GM21786 (cell line): ENCODE results near the gene PPFIA1.

Experiments
- ATAC-seq: cut with Tn5 transposase; IDR thresholded peaks from one replicate; pipeline ENCODE4 v1.9.1; 2021; ENCODE audit not compliant: unreplicated experiment

PPFIA1 gene

DNA sequence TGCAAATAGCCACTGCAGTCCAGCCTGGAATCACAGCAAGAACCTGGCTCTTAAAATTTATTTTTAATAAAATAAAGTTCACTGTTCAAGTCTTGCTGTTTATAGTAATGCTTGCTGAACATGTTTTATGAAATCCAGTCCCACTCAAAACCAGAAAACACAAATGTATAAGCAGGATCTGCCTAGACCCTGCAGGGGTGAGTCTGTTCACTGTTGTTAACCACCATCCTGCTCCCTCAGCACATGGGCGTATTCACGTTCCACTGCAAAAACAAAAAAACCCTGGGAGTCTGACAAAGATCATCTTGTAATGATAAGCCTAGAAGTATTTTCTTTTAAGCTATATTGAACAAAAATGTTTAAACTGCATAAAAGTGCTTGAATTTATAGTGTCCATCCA, 82.8 kb downstream of the PPFIA1 start:
- ATAC-seq: no peak

DNA sequence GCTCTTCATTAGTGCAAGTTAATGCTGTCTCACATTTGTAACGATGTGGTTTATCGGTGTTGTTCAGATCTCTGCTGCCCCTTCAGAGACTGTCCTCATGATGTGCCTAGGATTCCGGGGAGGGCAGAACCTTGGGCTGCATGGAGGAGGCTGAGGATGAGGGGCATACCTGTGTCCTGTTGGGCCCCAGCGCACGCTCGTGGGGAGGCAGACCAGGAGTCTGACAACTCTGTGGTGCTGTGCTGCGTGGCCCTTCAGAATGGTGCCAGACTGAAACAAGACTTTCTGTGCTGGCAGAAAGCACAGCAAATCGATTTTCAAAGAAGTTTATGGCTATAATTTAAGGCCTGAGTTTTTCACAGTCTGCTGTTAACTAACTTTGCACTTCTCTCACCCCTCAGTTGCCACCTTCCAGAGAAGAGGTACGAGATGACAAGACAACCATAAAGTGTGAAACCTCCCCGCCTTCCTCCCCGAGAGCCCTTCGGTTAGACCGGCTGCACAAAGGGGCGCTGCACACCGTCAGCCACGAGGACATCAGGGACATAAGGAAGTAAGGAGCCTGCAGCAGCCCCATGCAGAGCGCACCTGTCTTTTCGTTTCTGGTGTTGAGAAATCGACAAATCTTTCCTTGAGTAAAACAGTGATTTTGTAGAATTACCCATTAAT, 83.5 kb downstream of the PPFIA1 start:
- ATAC-seq: no peak

DNA sequence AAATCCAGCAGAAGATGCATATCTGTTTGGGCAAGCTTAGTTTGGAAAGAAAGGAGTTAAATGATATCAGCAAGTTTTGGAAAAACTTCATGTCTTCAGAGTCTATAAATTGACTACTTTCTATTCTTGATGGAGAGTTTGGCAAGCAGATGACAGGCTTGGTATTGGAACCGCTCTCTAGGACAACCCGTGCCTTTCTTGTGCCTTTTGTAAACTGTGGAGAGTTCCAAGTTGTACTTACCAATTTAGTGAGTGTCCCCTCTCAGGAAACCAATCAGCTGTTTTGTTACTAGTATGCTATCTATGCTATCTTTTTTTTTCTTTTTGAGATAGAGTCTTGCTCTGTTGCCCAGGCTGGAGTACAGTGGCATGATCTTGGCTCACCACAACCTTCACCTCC, 84.1 kb downstream of the PPFIA1 start:
- ATAC-seq: no peak

DNA sequence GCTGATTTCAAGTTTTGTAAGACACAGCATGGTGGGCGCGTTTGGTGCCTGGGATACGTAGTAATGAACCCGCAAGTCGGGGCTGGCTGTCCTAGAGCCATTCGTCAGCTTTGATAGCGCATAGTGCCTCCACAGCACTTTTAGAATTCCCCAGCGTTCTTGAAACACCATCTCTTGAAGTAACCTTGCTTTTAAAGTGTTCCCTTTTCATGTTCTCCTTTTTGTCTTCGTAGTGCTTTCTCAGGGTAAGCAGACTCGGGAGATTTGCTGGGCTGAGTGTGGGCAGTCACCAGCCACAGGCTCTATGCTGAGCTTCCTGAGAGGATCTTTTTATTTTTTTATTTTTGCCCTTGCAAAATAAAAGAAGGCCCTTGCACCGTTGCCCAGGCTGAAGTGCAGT, 88.3 kb downstream of the PPFIA1 start:
- ATAC-seq: no peak

DNA sequence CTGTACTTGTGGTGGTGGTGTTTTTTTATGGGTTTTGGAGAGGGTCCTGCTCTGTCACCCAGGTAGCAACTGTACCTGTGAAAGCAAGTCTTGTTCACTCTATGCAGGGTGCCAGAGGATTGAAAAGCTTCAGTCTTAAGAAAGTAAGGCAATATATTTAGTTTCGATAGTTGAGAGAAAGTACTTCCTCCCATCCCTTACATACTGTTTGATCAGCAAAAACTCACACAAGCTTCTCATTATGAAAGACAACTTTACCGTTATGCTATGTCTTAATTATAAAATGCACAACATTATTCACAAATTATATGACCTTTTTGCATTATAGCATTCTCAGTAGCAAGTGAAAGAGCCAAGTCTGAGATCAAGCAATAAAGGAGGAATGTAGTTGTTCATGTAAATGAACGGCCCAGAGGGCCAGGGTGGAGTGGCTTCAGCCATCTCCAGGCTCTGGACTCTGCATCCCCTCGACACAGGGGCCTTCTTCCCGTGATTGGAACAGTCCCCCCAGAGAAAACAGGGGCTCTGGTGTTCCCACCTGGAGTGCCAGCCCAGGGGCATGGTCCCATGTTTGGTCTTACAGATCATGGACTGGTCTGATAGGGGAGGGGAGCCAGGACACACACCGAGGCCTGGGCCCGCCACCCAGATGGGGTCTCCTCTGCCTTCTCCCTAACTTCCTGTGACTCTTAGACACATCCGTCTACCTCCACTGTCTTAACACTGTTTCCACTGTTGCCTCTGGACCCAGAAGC, 89.1 kb downstream of the PPFIA1 start:
- no peak for ATAC-seq

DNA sequence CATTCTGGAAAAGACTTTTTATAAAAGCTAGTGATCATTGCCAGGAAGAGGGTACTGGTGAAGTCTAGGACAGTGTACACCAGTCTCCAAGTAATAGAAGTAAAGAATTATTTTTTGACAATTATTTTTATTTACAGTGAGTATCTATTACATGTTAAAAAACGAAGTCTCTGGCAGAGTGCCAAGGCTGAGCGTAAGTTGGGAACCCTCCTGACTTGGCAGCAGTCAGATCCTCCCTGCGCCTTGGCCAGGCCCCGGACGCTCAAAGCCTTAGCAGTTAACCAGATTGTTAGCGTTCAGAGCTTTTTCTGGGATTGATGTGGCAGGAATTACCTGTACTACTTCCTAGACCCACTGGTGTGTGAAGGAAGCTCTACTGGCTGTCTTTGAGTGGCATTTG, 89.7 kb downstream of the PPFIA1 start:
- no peak for ATAC-seq

DNA sequence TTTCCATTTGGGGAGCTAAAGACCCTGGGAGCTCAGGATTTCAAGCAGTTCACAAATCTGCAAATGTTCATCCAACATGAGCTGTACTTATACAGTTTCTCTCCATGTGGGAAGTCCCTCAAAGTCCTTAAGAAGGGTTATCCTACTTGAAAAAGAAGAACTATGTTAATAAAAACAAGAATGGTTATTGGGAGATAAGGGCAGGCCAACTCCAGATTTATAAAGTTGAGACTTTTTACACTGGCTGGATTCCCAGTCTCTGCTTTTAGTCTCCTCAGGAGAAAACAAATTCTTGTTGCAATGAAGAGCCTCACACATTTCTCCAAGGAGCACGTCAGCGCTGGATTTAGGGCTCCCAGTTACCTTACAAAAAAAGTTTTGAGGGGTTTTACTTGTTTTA, 93.7 kb downstream of the PPFIA1 start:
- no peak for ATAC-seq

DNA sequence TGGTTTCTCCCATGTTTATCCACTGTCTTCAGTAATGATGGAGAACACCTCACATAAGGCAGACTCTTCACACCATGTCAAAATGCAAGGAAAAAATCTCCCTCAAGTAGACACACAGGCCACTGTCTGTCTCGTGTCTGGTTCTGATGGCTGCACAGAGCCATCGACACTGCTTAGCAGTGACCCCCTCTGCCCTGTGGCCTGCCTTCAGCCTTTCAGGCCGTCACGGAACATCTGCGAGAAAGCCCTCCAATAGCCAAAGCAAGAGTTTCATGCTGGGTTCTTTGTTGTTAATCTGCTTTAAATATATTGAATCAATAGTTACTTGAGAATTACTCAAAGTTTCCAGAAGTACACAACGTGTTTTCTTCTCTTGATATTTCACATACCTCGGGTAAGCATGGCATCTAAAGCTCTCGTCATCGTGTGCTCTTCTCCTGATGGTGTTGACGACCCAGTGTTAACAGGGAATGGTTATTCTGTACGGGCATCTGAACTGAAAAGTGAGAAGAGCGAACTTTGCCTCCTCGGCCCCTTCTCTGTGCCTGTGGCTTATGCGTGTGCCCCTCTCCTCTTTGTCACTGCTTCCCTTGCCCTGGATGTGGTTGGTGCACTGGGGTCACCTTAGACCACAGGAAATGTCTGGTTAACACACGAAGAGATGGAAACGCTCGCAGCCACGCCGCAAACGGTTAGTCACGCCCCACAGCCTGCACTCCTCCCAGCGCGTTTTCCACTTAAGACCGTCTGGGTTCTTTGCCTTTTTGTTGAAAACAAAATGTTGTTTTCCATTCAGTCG, 94.5 kb downstream of the PPFIA1 start:
- ATAC-seq: no peak

DNA sequence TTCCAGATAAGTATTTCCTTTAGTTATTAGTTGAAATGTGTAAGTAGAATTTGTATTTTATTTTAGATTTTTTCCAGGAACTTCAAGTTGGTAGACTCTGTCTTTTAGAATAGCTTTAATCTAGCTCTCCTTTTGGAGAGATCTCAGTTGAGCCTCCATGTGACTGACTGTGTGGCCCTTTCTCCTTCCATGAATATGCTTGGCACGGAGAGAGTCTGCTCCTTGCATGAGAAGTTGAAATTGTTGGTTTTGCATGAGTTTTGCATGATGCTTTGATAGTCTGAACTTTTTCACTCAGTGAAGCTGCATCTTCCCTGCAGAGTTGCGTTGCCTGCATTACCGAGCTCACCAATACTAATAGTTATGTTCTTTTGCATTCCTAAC, 95.0 kb downstream of the PPFIA1 start:
- no peak for ATAC-seq

DNA sequence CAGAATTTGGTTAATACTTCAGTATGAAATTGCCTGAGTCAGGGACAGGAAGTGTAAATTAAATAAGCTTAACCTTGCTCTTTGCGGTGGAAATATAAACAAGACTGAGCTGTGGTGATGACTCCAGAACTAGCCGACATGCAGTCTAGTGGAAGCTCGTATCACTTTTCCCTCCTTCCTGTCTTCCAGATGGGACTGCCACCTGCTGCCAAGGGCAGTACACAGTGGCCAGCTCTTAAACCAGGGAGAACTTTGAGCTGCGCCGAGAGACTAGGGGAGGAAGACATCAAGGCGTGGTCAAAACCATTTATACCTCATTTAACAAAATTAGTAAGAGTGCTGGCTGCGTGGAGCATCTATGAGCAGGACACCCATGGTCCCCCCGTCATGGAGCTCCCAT, 96.6 kb downstream of the PPFIA1 start:
- ATAC-seq: no peak

DNA sequence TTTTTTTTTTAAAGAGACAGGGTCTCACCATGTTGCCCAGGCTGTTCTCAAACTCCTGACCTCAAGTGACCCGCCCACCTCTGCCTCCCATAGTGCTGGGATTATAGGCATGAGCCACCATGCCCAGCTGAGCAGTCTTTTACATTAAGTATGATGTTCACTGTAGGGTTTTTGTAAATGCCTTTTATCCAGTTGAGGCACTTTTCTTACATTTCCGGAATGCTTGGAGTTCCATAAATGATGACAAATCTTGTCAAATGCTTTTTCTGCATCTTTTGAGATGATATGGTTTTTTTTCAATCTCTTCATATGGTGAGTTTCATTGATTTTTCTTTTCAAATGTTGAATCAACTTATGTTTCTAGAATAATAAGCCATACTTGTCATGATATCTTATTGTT, 98.5 kb downstream of the PPFIA1 start:
- ATAC-seq: no peak

DNA sequence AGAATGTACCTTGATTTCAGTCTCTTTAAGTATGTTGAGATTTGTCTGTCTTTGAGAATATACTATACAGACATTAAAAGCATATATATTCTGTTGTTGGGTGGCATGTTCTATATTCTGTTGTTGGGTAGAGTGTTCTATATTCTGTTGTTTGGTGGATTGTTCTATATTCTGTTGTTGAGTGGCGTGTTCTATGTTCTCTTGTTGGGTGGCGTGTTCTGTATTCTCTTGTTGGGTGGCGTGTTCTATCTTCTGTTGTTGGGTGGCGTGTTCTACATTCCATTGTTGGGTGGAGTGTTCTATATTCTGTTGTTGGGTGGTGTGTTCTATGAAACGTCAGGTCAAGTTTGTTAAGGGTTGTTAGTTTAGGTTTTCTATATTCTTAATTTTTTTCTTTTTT, 100.8 kb downstream of the PPFIA1 start:
- ATAC-seq: no peak

DNA sequence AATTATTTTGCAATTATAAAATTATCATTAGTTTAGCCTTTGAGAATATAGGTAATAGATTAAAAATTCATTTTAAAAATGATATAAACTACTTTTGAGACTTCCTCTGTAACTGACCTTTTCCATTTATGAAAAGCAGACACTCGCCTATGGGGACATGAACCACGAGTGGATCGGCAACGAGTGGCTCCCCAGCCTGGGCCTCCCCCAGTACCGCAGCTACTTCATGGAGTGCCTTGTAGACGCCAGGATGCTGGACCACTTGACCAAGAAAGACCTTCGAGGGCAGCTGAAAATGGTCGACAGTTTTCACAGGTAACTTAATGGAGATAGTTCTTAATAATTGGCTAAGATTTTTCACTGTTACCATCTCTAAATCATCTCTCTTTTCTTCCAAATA, 101.6 kb downstream of the PPFIA1 start:
- no peak for ATAC-seq

DNA sequence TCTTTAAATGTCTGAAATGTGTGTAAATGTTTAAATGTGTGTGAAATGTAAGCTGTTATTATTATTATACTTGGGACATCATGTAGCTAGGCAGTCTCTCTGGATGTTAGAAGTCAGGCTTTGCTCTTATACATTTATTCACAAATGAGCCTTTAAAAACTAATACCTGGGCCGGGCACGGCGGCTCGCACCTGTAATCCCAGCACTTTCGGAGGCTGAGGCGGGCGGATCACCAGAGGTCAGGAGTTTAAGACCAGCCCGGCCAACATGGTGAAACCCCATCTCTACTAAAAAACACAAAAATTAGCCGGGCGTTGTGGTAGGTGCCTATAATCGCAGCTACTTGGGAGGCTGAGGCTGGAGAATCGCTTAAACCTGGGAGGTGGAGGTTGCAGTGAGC, 106.1 kb downstream of the PPFIA1 start:
- ATAC-seq: no peak

DNA sequence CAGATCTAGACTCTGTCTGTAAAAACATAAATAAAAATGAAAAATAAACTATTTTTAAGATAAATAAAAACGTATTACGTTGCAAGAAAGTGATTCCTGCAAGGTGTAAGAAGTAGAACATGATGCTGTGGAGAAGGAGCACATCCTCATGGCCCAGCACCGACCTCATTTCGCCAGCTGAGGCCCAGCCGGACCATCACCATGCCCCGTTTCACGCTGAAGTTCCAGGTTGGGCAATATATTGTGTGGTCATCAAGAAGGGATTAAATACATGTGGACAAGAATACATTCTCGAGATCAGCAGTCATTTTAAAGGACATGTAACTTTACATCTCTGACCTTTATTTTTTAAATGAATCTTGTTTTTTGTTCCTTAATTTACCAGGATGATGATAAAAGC, 107.2 kb downstream of the PPFIA1 start:
- no peak for ATAC-seq

DNA sequence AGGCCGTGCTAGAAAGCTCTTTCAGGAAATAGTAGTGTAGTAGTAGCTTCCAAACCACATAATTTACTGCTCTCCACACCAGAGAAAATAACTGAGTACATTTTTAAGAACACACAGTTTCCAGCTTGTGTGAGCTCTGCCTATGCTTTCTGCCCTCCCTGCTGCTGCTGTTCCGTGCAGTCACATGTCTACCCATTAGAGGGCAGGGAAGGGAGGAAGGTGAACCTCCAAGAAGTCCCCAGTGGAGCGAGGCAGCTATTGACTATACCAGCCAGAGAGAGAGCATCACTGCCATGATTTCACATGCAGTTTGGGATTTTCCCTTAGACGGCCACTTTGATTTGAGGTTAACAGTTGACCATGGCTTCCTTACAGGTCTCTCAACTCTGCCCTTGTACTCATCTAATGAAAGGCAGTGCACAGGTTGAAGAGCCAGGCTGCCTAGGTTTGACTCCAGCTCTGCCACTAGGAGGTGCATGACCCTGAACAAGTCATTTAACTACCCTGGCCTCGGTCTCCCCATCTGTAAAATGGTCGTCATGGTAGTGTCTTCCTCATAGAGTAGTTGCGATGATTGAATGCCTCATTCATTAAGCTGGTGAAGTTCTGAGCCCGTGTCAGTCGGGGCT, 108.1 kb downstream of the PPFIA1 start:
- no peak for ATAC-seq

DNA sequence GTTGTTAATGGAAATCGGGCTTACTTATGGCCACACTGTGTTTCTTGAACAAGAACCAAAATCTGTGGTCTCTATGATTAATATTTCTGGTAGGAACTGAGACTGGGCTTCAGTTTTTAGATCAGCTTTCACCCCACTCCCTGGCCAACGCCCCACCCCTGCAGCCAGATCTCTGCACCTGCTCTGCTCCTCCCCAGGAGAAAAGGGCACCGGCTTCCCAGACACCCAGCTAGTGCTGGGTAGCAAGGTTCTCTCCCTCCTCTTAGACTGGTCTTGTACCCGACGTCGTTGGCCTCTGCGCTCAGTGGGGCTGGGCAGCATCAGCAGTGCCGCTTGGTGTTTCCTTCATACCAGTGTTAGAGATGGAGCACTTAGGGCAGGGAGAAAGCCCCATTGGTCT, 110.9 kb downstream of the PPFIA1 start:
- ATAC-seq: no peak

DNA sequence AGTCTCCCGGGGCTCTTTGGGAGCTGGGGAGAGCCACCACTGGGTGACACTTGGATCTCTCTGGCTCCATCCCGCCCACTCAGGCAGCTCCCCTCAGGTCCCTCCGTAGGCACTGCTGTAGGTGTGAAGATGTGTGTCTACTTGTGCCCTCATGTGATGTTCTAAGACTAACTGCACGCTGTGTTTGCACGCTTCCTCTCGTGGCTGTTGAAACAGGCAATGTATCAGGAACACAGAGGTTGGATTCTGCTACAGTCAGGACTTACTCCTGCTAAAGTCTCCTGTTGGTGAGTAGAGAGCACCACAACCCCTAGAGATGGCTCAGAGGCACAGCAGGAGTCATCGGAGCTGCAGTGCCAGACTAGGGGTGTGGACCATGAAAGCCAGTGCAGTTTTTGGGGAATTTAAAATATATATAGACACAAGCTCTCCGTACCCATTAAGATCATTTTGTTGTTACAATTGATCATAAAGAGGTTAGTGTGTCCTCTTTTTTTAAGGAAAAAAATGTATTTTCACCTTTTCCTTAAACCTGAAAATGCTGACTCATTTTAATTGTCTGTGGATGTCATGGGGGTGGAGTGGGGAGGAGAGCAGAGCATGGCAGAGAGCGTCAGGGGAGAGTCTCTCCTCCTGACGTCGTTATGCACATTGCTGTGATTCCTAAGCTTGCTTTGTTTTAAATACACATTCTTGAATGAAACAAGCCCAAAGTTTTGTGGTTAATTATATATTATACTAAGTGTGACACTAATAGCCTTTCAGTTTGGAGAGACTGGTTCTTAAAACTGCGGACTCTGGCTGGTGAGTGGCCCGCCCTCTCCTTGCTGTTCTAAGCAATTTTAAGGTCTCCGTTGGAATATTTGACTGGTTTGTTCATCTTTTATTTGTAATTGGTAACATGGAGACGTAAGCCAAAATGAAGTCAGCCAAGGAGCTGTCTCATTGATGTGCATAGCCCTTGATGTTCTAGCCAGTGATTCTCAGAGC, 111.7 kb downstream of the PPFIA1 start:
- ATAC-seq: no peak

DNA sequence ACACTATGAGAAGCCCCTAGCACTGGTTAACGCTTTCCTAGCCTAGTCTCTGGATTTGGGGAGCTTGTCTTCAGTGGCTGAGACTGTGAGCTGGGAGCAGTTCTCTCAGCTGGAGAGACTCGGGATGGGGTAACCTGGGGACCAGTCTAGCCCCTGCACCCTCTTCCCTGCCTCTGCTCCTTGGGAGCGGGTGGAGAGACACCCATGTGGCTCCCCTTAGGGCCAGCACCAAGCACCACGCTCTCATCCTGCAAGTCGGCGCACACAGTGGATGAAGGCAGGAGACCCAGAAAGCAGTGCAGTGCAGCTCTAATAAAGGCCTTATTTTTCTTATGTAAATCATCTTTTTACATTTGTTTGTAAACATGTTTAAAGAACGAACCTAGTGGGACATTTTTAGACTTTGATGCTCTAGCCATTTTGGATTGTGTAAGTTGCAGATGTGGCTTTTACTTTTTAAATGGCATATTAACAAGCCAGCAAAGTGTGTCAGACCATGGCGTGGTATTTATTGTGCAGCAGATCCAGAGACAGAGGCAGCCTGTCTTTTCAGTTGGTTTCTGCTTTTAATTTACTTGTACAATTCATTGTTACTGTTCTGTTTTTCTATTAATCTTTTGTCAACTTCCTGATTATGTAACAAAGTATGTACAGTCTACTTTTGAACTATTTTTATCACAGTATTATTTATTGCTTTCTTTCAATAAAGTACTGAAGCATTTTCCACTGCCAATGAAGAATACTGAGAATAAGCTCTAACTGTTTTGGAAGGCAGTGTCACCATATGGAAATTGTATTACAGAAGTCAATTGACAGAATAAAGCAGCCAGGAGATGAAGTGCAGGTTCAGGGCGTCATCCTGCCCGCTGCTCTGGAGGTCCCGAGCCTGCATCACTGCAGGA, 113.4 kb downstream of the PPFIA1 start:
- ATAC-seq: no peak
